SU-DHL-6 (cell line): Measurements from ENCODE around the gene PGM2.
A peak's percentile ranks its signal among the peaks of the same experiment; 100 is the strongest.

Experiments
- H2AFZ ChIP-seq: fragments of 200-600 bp; sonication (generic); 2 replicates; pipeline ENCODE4 v1.6.1; 2014; ENCODE audit warnings: low read depth, mild to moderate bottlenecking, moderate library complexity, mixed read lengths, antibody characterized with exemption, low read length; ENCODE audit not compliant: severe bottlenecking
- H3F3A ChIP-seq: fragments of 200-600 bp; shearing (Covaris generic); 2 replicates; pipeline ENCODE4 v1.6.0; 2016; ENCODE audit warnings: antibody characterized with exemption, mild to moderate bottlenecking; ENCODE audit not compliant: insufficient read depth
- H3K27ac ChIP-seq: fragments of 200-600 bp; sonication (generic); 2 replicates; pipeline ENCODE4 v1.5.1; 2016; ENCODE audit warnings: low read depth, mild to moderate bottlenecking, low read length, moderate library complexity, mixed read lengths
- H3K27me3 ChIP-seq: fragments of 200-600 bp; sonication (generic), shearing (Covaris generic); 2 replicates; pipeline ENCODE4 v1.6.0; 2014; ENCODE audit warnings: mild to moderate bottlenecking, low read length
- H3K36me3 ChIP-seq: fragments of 200-600 bp; sonication (generic); 2 replicates; pipeline ENCODE4 v1.6.1; 2014; ENCODE audit warnings: mild to moderate bottlenecking, low read length, mixed read lengths
- H3K4me2 ChIP-seq: fragments of 300-600, 200-600 bp; shearing (Covaris generic), sonication (generic); 2 replicates; pipeline ENCODE4 v1.6.0; 2014; ENCODE audit warnings: low read length, low read depth, mild to moderate bottlenecking; ENCODE audit not compliant: poor library complexity, severe bottlenecking
- H3K4me3 ChIP-seq: fragments of 200-600 bp; sonication (generic); 2 replicates; pipeline ENCODE4 v1.5.1; 2014; ENCODE audit warnings: antibody characterized with exemption, low read length, mild to moderate bottlenecking, mixed read lengths; ENCODE audit not compliant: insufficient read depth, poor library complexity, severe bottlenecking
- H3K79me2 ChIP-seq: fragments of 200-600 bp; sonication (generic); 2 replicates; pipeline ENCODE4 v1.6.1; 2014; ENCODE audit warnings: mild to moderate bottlenecking, low read length, moderate library complexity; ENCODE audit not compliant: insufficient read depth
- H3K9ac ChIP-seq: fragments of 200-600 bp; sonication (generic); 2 replicates; pipeline ENCODE4 v1.7.0; 2014; ENCODE audit warnings: mild to moderate bottlenecking, low read length
- H3K9me2 ChIP-seq: fragments of 200-600 bp; sonication (generic); replicated peaks from 2 replicates; pipeline ENCODE4 v1.6.1; 2014; ENCODE audit warnings: low read length; ENCODE audit not compliant: insufficient read depth
- H3K9me3 ChIP-seq: fragments of 200-600 bp; sonication (generic); 2 replicates; pipeline ENCODE4 v1.6.1; 2014; ENCODE audit warnings: low read length, mixed read lengths; ENCODE audit not compliant: insufficient read depth
- H4K20me1 ChIP-seq: fragments of 200-600 bp; sonication (generic); 2 replicates; pipeline ENCODE4 v1.6.1; 2014; ENCODE audit warnings: low read depth, mild to moderate bottlenecking, antibody characterized with exemption, low read length, moderate library complexity, mixed read lengths
- EZH2phosphoT487 ChIP-seq: fragments of 200-600 bp; sonication (generic), shearing (Covaris generic); conservative IDR thresholded peaks from 2 replicates; pipeline ENCODE4 v1.6.1; 2018; ENCODE audit warnings: mild to moderate bottlenecking, antibody characterized with exemption, low read length, moderate library complexity, mixed read lengths
- TF ChIP-seq, protein P1 (sequence below): fragments of 200-600 bp; sonication (generic); IDR thresholded peaks from one replicate; pipeline ENCODE4 v1.5.1; 2017; ENCODE audit warnings: antibody characterized with exemption, mild to moderate bottlenecking, low read length, moderate library complexity; ENCODE audit not compliant: insufficient read depth, poor library complexity, severe bottlenecking

Gene PGM2

DNA sequence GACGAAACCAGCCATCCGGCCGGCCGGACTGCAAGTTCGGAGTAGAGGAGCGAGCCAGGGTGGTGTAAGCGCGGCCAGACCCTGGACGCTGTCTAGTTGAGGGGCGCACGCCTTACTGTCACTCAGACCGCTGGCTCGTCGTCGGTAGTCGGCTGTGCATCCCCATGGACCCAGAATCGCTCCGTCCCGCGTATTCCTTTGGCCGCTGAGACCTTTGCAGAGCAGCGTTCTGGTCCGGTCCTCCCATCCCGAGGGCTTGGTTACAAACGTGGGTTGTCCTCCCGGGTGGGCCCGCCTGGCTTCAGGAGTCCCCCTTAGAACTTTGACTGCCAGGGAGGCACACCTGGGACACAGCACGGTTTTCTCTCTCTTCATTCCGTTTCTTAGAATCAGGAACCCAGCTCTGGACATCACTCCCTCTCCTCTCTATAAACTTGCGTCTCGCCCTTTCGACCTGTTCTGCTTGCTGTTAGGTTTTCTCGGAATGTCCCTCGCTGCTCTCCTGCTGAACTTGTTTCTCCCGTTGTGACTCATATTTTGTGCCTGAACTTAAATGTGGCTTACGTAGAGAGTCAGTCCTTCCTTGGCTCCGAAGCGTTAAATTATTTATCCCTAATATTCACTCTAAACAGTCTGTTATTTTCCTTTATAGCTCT is 672 bp downstream of the PGM2 start:
- Histone ChIP-seq H3K27ac (no peak overlapping the region), H3K9ac (peak overlapping the region; percentile 79), H3K9me3 (no peaks in the 10 kb centered on the region), H3K36me3 (no peaks in the 10 kb centered on the region), H3K79me2 (0 out of 2 replicates have a peak, but pooled peaks cover 5% of the 10 kb centered on the region), H3F3A (no peaks in the 10 kb centered on the region), H3K4me2 (peak overlapping the region; percentile 94), H3K27me3 (no peaks in the 10 kb centered on the region), H2AFZ (peak overlapping the region; percentile 78), H3K4me3 (peak overlapping the region; percentile 83), H3K9me2 (no peaks in the 10 kb centered on the region), H4K20me1 (no peaks in the 10 kb centered on the region; the same call in 1 of the 2 replicates)
- no peak for TF ChIP-seq EZH2phosphoT487
- TF ChIP-seq, protein P1, sequence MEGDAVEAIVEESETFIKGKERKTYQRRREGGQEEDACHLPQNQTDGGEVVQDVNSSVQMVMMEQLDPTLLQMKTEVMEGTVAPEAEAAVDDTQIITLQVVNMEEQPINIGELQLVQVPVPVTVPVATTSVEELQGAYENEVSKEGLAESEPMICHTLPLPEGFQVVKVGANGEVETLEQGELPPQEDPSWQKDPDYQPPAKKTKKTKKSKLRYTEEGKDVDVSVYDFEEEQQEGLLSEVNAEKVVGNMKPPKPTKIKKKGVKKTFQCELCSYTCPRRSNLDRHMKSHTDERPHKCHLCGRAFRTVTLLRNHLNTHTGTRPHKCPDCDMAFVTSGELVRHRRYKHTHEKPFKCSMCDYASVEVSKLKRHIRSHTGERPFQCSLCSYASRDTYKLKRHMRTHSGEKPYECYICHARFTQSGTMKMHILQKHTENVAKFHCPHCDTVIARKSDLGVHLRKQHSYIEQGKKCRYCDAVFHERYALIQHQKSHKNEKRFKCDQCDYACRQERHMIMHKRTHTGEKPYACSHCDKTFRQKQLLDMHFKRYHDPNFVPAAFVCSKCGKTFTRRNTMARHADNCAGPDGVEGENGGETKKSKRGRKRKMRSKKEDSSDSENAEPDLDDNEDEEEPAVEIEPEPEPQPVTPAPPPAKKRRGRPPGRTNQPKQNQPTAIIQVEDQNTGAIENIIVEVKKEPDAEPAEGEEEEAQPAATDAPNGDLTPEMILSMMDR = no peak

DNA sequence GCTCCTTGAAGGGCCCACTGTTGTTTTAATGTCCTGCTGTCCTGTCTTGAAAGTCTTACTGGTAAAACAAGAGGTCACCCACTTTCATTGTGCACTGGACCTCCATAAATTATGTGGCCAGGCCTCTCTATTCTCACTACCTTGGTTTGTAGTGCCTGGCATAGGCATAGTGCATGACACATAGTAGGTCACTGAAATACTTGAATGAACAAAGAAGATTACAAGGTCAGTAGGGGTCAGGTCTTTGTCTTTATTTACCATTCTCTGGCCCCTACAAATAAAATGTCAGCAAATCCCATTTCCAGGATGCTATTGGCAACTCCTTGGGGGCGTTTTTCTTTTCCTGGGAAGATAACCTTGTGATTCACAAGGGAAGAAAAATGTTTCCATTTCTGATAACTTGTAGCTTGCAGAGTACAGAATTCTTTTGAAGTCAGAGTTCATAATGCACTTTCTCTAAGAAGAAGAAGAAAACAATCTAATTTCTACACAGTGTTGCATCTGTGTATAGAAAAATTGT is 1.4 kb downstream of the PGM2 start:
- Histone ChIP-seq H3K9me3 (no peaks in the 10 kb centered on the region), H4K20me1 (no peaks in the 10 kb centered on the region; the same call in 1 of the 2 replicates), H3K79me2 (0 out of 2 replicates have a peak, but pooled peaks cover 5% of the 10 kb centered on the region), H3K9me2 (no peaks in the 10 kb centered on the region), H3K27me3 (no peaks in the 10 kb centered on the region), H3F3A (no peaks in the 10 kb centered on the region), H3K9ac (peak overlapping the region; percentile 79), H2AFZ (no peak overlapping the region), H3K36me3 (no peaks in the 10 kb centered on the region), H3K27ac (no peak overlapping the region), H3K4me3 (peak overlapping the region; percentile 83), H3K4me2 (peak overlapping the region; percentile 94)
- TF ChIP-seq, protein P1 = no peak
- TF ChIP-seq EZH2phosphoT487 = no peak

DNA sequence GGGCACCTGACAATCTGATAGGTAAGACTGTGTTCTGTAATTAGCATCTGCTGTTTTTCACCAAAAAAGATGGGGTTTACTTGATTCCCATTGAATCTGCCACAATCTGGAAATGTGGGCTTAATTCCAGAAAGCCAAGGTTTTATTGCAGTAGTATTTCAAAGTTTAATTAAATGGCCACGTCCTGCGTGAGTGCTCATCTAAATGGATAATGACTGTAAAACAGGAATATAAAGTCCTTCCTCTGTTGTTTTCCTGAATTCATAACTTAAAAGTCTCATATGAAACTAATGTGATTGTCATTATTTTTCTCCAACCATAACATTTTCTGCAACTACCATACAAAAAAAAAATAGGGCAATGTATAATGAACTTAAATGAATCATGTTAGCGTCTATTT is 2.4 kb downstream of the PGM2 start:
- no peaks in the 10 kb centered on the region; the same call in 1 of the 2 replicates for H4K20me1 ChIP-seq
- peak overlapping the region; percentile 94 for H3K4me2 ChIP-seq
- no peak overlapping the region for H2AFZ ChIP-seq
- no peak overlapping the region for H3K27ac ChIP-seq
- H3K9ac ChIP-seq = no peak overlapping the region
- no peaks in the 10 kb centered on the region for H3K9me3 ChIP-seq
- H3K36me3 ChIP-seq = no peaks in the 10 kb centered on the region
- TF ChIP-seq, protein P1 = no peak
- no peak for TF ChIP-seq EZH2phosphoT487
- no peaks in the 10 kb centered on the region for H3K9me2 ChIP-seq
- H3F3A ChIP-seq = no peaks in the 10 kb centered on the region
- H3K79me2 ChIP-seq = 0 out of 2 replicates have a peak, but pooled peaks cover 5% of the 10 kb centered on the region
- no peak overlapping the region for H3K4me3 ChIP-seq
- no peaks in the 10 kb centered on the region for H3K27me3 ChIP-seq
